Right lobe of liver (tissue), 6 donors: ENCODE measurements around the gene SSTR3. TPM values are rescaled to one million over a fixed set of nuclear protein-coding genes. Genes with fewer than 3 reads are reported as not detected.
A peak's percentile ranks its signal among the peaks of the same experiment; 100 is the strongest.
"Not testable (repeated sequence)": the region's sequence is repeated elsewhere in the genome, so short reads cannot be mapped to it uniquely, and the experiment has no call there.

Experiments
- ATAC-seq, 4 donors: fragments of 200-7000 bp; cut with Tn5 transposase; one replicate each; pipeline ENCODE4 v1.9.1; 2020; ENCODE audit warnings: mild to moderate bottlenecking in 4 of 4, moderate library complexity in 4 of 4
- DNase-seq, 3 donors: peaks; one replicate each; pipeline ENCODE4 v3.0.0-alpha.2; 2020
- H3K27ac ChIP-seq, 3 donors: fragments of 200-600 bp; one replicate each; pipeline ENCODE4 v1.8.0; 2022
- H3K27me3 ChIP-seq, 2 donors: fragments of 200-600 bp; one replicate each; pipeline ENCODE4 v1.8.0; 2022
- H3K36me3 ChIP-seq, 4 donors: fragments of 200-600 bp; sonication (generic) in 1 of 4; one replicate each; pipeline versions ENCODE4 v1.5.1 to v1.8.0; 2017 to 2022; ENCODE audit warnings: control low read depth in 1 of 4
- H3K4me1 ChIP-seq, 4 donors: fragments of 200-600 bp; sonication (generic) in 1 of 4; one replicate each; pipeline versions ENCODE4 v1.5.1 to v1.8.0; 2017 to 2022; ENCODE audit warnings: control low read depth in 1 of 4
- H3K4me3 ChIP-seq, 3 donors: fragments of 200-600 bp; one replicate each; pipeline ENCODE4 v1.8.0; 2022
- H3K9me3 ChIP-seq, 4 donors: fragments of 200-600 bp; sonication (generic) in 1 of 4; one replicate each; pipeline versions ENCODE4 v1.5.1 to v1.8.0; 2017 to 2022; ENCODE audit warnings: control low read depth in 1 of 4
- POLR2A ChIP-seq: fragments of 450-650 bp; IDR thresholded peaks from one replicate; pipeline ENCODE4 v1.6.1; 2017; ENCODE audit warnings: antibody characterized with exemption, mild to moderate bottlenecking
- WGBS: methylation state at CpG from one replicate; pipeline ENCODE4 v1.1.6; 2018; ENCODE audit warnings: low coverage, low lambda C conversion rate; ENCODE audit not compliant: insufficient coverage; ENCODE audit errors: missing lambda C conversion rate; 5-methylcytosine and 5-hydroxymethylcytosine counted together
- intact Hi-C, 2 donors: fragments of 100-400 bp; cut with DNase I; formaldehyde crosslinking; loops; one replicate each; pipeline versions ENCODE4 v1.11.2 to v1.14.1; 2022
- total RNA-seq, 6 experiments: library from RNA; depleted of rRNA in 2 of 6; stranded (reverse); fragments of >200 nt in 2 of 6; fragmentation: NEBNext Ultra II Directional in 3 of 6; extraction: Animal tissue kit (Norgen Biotek cat#: 25700) in 3 of 6; gene quantifications; one replicate each; pipeline versions ENCODE4 v1.1.0 to v1.2.4, GENCODE V29; 2016 to 2023
- TF ChIP-seq, protein P1 (sequence below), 4 donors: fragments of 200-600 bp in 3 of 4; fragments of 450-650 bp in 1 of 4; IDR thresholded peaks; one replicate each; pipeline versions ENCODE4 v1.5.1 to v1.8.0; 2016 to 2022; ENCODE audit warnings: antibody characterized with exemption in 4 of 4, mild to moderate bottlenecking in 2 of 4
- donor health status: DM: no; HTN: yes; CAD: no.
- donor health status: DM: no; HTN: no; CAD: no.
- donor health status: DM: no; HTN: no; CAD: no.
- donor health status: DM: no; HTN: yes; CAD: no.
- donor health status: DM: no; HTN: yes; CAD: no.

Gene SSTR3
- total RNA-seq, 6 experiments from 2014 or later, result not detected

DNA sequence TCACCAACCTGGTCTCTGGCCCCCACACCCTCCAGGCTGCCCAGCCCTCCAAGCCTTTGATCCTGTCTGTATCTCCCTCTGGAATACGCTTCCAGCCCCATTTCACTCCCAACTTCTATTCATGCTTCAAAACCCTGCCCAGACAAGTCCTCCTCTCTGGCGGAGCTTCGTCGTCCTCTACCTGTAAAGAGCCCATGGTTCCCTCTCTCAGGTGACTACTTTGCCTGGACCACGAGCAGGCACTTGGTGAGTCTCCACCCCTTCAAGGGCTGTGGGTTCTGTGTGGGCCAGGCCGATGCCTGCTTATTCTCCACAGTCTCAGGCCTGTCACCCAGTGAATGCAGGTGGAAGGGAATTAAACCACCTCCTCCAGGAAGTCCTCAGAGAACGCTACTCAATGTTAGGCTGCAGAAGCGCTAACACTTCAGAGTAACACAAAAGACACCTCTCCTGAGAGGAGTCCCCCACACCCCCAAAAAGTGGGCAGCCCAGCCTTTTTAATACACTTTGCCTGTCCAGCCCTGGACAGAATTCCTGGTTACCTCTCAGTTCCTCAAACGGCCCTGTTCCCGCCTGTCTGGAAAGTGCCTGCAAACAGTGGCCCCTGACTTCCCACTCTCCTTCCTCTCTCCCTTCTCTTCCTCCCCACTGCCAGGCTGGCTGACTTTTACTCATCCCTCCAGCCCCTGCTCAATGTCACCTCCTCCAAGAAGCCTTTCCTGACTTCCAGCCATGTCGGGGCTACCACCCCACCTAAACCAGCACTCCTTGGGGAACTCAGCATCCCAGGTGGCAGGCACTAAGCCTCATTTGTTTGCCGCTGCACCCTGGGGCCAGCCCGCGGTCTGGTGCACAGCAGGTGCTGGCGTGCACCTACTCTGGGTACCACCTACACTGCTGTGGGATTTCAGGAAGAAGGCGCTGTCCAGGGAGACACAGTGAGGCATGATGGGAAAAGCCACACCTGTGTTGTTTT, 22.7 kb upstream of the SSTR3 start:
- Histone ChIP-seq H3K36me3 (no peaks in the 10 kb centered on the region), H3K9me3 (no peaks in the 10 kb centered on the region), H3K27me3 (no peaks in the 10 kb centered on the region), H3K27ac (no peak overlapping the region), H3K4me1 (no peaks in the 10 kb centered on the region), H3K4me3 (no peak overlapping the region)
- DNase-seq (peak in 2 of 3 donors; percentile 11 to 31), ATAC-seq (no peak)
- TF ChIP-seq POLR2A, result no peak
- TF ChIP-seq, protein P1, sequence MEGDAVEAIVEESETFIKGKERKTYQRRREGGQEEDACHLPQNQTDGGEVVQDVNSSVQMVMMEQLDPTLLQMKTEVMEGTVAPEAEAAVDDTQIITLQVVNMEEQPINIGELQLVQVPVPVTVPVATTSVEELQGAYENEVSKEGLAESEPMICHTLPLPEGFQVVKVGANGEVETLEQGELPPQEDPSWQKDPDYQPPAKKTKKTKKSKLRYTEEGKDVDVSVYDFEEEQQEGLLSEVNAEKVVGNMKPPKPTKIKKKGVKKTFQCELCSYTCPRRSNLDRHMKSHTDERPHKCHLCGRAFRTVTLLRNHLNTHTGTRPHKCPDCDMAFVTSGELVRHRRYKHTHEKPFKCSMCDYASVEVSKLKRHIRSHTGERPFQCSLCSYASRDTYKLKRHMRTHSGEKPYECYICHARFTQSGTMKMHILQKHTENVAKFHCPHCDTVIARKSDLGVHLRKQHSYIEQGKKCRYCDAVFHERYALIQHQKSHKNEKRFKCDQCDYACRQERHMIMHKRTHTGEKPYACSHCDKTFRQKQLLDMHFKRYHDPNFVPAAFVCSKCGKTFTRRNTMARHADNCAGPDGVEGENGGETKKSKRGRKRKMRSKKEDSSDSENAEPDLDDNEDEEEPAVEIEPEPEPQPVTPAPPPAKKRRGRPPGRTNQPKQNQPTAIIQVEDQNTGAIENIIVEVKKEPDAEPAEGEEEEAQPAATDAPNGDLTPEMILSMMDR (IDR thresholded peaks at IDR 0.05), result no peak
- intact Hi-C loops, result no loop called here
- 72% methylated on average over 9 of the region's 16 CpGs for WGBS

DNA sequence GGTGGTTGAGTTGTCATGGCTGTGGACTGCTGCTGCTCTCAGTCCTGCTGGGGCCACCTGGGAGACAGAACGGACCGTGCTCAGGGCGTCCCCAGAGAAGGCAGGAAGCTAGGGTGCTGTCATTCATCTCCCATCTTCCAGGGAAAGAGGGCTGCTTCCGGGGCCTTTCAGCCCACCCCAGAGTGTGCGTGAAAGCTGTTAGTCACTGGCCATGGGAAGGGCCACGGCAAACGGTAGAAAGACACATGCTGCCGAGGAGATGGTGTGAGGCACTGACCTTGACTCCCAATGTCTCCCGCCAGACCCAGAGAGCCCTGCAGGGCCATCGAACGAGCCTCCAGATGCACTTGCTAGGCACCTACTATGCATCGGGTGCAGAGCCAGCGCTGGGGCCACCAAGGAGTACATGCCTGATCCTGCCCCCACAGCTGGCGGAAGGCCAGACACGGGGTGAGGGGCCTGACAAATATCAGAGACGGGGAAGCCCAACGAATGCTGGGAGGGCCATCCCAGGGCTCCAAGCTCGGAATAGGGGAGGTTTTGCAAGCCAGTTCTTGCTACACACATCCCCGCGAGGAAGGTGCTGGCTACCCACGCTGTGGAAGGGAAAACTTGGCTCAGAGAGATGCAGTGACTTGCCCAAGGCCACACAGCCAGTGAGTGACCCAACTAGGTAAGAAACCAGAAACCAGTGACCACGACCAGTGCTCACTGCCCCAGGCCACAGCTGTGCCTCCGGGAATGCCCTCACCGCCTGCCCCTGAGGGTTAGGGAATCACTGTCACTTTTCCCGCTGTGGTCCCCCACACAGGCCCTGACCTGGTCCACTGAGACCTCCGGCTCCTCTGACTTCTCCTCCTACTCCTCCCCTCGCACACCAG, 21.7 kb upstream of the SSTR3 start:
- no peak for ATAC-seq
- no peaks in the 10 kb centered on the region for H3K4me1 ChIP-seq
- no peaks in the 10 kb centered on the region for H3K27me3 ChIP-seq
- H3K9me3 ChIP-seq, result no peaks in the 10 kb centered on the region
- H3K27ac ChIP-seq, result no peak overlapping the region
- intact Hi-C loops, result no loop called here
- no peak overlapping the region for H3K4me3 ChIP-seq
- TF ChIP-seq, protein P1 (IDR thresholded peaks at IDR 0.05), result no peak
- no peak for TF ChIP-seq POLR2A
- 31% methylated on average over 5 of the region's 27 CpGs for WGBS
- H3K36me3 ChIP-seq, result no peaks in the 10 kb centered on the region
- DNase-seq, result peak in 1 of 3 donors; percentile 14

DNA sequence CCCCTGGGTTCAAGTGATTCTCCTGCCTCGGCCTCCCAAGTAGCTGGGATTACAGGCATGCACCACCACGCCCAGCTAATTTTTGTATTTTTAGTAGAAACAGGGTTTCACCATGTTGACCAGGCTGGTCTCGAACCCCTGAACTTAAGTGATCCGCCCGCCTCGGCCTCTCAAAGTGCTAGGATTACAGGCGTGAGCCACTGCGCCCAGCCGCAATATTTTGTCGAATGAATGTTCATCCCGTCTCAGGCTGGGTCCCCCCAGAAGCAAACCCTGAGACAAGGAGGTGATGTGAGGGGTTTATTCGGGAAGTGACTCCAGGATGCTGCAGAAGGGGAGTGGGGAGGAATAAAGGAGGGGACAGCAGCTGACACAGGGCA, 21.1 kb upstream of the SSTR3 start:
- H3K4me3 ChIP-seq, H3K27me3 ChIP-seq, ATAC-seq, H3K36me3 ChIP-seq, H3K27ac ChIP-seq, H3K9me3 ChIP-seq, intact Hi-C loops, H3K4me1 ChIP-seq: not testable (repeated sequence)
- WGBS, result 80% methylated on average over 12 of the region's 12 CpGs
- DNase-seq, result peak in 1 of 3 donors; percentile 8

DNA sequence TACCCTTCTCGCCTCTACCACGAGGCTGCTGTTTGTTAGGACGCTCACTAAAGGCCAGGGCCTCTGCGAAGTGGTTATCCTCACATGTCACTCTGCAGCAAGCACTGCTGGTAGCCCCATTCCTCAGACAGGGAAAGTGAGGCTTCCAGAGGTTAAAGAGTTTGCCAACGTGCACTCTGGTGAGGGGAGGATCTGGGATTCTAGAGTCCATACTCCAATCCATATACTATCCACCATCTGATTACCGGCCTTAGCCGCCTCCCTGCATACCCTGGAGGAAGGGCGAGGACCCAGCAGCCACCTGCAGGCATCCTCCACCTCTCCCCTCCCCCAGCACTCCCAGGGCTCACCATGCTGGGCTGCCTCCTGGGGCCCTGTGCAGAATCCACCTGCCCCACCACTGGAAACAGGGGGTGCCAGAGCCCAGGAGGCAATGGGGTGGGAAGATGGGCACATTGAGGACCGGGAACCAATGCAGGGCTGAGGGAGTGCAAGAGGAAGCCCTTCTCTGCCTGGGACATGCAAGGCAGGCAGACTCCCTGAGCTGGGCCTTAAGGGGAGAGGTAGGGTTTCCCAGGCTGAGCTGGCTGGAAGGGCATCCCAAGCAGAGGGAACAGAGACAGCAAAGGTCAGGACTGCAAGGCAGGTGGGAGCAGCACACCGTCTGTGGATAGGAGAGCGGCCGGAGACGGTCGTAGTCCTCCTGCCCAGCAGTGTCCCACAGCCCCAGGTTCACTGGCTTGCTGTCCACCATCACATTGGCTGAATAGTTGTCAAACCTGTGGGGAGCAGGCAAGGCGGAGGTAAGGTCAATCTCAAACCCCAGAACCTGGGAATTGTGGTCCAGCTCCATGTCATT, 20.1 kb upstream of the SSTR3 start:
- 73% methylated on average over 3 of the region's 15 CpGs for WGBS
- Histone ChIP-seq H3K27me3 (no peaks in the 10 kb centered on the region), H3K36me3 (no peaks in the 10 kb centered on the region), H3K9me3 (no peaks in the 10 kb centered on the region), H3K27ac (no peak overlapping the region), H3K4me1 (no peaks in the 10 kb centered on the region), H3K4me3 (no peak overlapping the region)
- ATAC-seq (no peak), DNase-seq (peak in 1 of 3 donors; percentile 17)
- intact Hi-C loops, result no loop called here
- TF ChIP-seq, protein P1 (IDR thresholded peaks at IDR 0.05), result no peak
- no peak for TF ChIP-seq POLR2A
